Gastrocnemius medialis (tissue), 4 donors: ENCODE data around the gene GSTK1. TPM values are rescaled to one million over a fixed set of nuclear protein-coding genes. Genes with fewer than 3 reads are reported as not detected.

Source experiments
- ATAC-seq, 2 donors: fragments of 150-250 bp; one replicate each; pipeline ENCODE4 v1.9.1; 2016
- DNase-seq, 2 donors: peaks; one replicate each; pipeline ENCODE4 v3.0.0-alpha.2; 2019
- H3K27ac ChIP-seq, 4 donors: fragments of 200-600 bp; sonication (generic); 1 replicate in 1 of 4; 2 replicates in 3 of 4; pipeline ENCODE4 v1.5.1; 2016 to 2018; ENCODE audit warnings: mild to moderate bottlenecking in 2 of 4, moderate library complexity in 1 of 4
- H3K27me3 ChIP-seq, 3 donors: fragments of 200-600 bp; sonication (generic) in 2 of 3; 1 replicate in 1 of 3; 2 replicates in 2 of 3; pipeline versions ENCODE4 v1.5.1 to v1.6.0; 2016 to 2019; ENCODE audit warnings: mild to moderate bottlenecking in 1 of 3, moderate library complexity in 1 of 3
- H3K36me3 ChIP-seq, 2 donors: fragments of 200-600 bp; sonication (generic) in 1 of 2; one replicate each; pipeline ENCODE4 v1.5.1; 2017 to 2018
- H3K4me1 ChIP-seq, 2 donors: fragments of 200-600 bp; sonication (generic) in 1 of 2; one replicate each; pipeline ENCODE4 v1.5.1; 2016 to 2017; ENCODE audit warnings: mild to moderate bottlenecking in 2 of 2
- H3K4me3 ChIP-seq, 4 donors: fragments of 200-600 bp; sonication (generic) in 3 of 4; 1 replicate in 1 of 4; 2 replicates in 3 of 4; pipeline ENCODE4 v1.5.1; 2016 to 2019; ENCODE audit warnings: mild to moderate bottlenecking in 2 of 4
- H3K9me3 ChIP-seq, 3 donors: fragments of 200-600 bp; sonication (generic) in 2 of 3; 1 replicate in 1 of 3; 2 replicates in 2 of 3; pipeline ENCODE4 v1.5.1; 2016 to 2019
- POLR2A ChIP-seq, 2 donors: fragments of 450-650 bp; IDR thresholded peaks; one replicate each; pipeline ENCODE4 v1.6.1; 2017; ENCODE audit warnings: antibody characterized with exemption in 2 of 2, mild to moderate bottlenecking in 2 of 2, moderate library complexity in 2 of 2
- in situ Hi-C, 4 donors: fragments of 200-750 bp; cut with MboI; loops; one replicate each; pipeline versions ENCODE4 v1.15.0 to v1.8.0; 2017; ENCODE audit warnings: low sequenced_read_pairs in 4 of 4
- intact Hi-C: fragments of 100-400 bp; cut with DNase I; formaldehyde crosslinking; loops from one replicate; pipeline ENCODE4 v1.15.1; 2023; ENCODE audit warnings: low total_unique reads
- total RNA-seq, 4 donors: library from RNA; depleted of rRNA; stranded (reverse); fragments of >200 nt; gene quantifications; one replicate each; pipeline versions ENCODE4 v1.1.0 to v1.2.3, GENCODE V29; 2016
- TF ChIP-seq, protein P1 (sequence below), 5 experiments: fragments of 450-650 bp in 3 of 5; fragments of 200-600 bp in 2 of 5; sonication (generic) in 2 of 5; IDR thresholded peaks in 4 of 5; conservative IDR thresholded peaks in 1 of 5; 1 replicate in 4 of 5; 2 replicates in 1 of 5; pipeline ENCODE4 v1.5.1; 2016 to 2019; ENCODE audit warnings: antibody characterized with exemption in 5 of 5, mild to moderate bottlenecking in 3 of 5, moderate library complexity in 3 of 5

The GSTK1 gene
- total RNA-seq, 4 donors from 2014 or later, result 59.5 to 114 (median 85.0) TPM

GRCh38 chr7:143230602-143231457, 32.4 kb upstream of the GSTK1 start:
- DNase-seq (no peak), ATAC-seq (no peak)
- no peaks in the 10 kb centered on the region for H3K36me3 ChIP-seq
- no peaks in the 10 kb centered on the region for H3K27me3 ChIP-seq
- H3K27ac ChIP-seq, result no peak overlapping the region
- H3K4me3 ChIP-seq, result no peak overlapping the region
- no peaks in the 10 kb centered on the region for H3K9me3 ChIP-seq
- no peak for TF ChIP-seq POLR2A (IDR thresholded peaks at IDR 0.05)
- TF ChIP-seq, protein P1, sequence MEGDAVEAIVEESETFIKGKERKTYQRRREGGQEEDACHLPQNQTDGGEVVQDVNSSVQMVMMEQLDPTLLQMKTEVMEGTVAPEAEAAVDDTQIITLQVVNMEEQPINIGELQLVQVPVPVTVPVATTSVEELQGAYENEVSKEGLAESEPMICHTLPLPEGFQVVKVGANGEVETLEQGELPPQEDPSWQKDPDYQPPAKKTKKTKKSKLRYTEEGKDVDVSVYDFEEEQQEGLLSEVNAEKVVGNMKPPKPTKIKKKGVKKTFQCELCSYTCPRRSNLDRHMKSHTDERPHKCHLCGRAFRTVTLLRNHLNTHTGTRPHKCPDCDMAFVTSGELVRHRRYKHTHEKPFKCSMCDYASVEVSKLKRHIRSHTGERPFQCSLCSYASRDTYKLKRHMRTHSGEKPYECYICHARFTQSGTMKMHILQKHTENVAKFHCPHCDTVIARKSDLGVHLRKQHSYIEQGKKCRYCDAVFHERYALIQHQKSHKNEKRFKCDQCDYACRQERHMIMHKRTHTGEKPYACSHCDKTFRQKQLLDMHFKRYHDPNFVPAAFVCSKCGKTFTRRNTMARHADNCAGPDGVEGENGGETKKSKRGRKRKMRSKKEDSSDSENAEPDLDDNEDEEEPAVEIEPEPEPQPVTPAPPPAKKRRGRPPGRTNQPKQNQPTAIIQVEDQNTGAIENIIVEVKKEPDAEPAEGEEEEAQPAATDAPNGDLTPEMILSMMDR (IDR thresholded peaks at IDR 0.05 in 4 of 5, conservative IDR thresholded peaks at IDR 0.05 in 1 of 5), result no peak
- intact Hi-C loops (no loop called here), in situ Hi-C loops (no loop called here)
- H3K4me1 ChIP-seq, result no peaks in the 10 kb centered on the region

DNA sequence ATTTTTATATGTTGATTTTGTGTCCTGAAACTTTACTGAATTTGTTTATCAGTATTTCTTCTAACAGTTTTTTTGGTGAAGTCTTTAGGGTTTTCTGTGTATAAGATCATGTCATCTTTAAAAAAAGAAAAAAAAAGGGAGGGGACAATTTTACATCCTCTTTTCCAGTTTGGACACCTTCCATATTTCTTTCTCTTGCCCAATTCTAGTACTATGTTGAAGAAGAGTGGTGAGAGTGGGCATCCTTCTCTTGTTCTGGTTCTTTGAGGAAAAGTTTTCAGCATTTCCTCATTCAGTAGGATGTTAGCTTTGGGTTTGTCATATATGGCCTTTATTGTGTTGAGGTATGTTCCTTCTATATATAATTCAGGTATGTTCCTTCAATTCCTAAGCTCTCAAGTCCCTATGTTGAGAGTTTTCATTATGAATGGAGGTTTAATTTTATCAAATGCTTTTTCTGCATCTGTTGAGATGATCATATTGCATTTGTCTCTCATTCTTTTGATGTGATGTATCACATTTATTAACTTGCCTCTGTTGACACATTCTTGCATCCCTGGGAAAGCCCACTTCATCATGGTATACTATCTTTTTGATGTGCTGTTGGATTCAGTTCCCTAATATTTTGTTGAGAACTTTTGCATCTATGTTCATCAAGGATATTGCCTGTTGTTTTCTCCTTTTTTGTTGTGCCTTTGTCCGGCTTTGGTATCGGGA, 29.3 kb upstream of the GSTK1 start:
- DNase-seq, result no peak
- no peaks in the 10 kb centered on the region for H3K36me3 ChIP-seq
- no peaks in the 10 kb centered on the region for H3K4me1 ChIP-seq
- ATAC-seq, result no peak
- no peaks in the 10 kb centered on the region for H3K9me3 ChIP-seq
- TF ChIP-seq, protein P1 (IDR thresholded peaks at IDR 0.05 in 4 of 5, conservative IDR thresholded peaks at IDR 0.05 in 1 of 5), result no peak
- no peak for TF ChIP-seq POLR2A (IDR thresholded peaks at IDR 0.05)
- intact Hi-C loops (no loop called here), in situ Hi-C loops (no loop called here)
- no peak overlapping the region for H3K4me3 ChIP-seq
- H3K27ac ChIP-seq, result no peak overlapping the region
- no peaks in the 10 kb centered on the region for H3K27me3 ChIP-seq

DNA sequence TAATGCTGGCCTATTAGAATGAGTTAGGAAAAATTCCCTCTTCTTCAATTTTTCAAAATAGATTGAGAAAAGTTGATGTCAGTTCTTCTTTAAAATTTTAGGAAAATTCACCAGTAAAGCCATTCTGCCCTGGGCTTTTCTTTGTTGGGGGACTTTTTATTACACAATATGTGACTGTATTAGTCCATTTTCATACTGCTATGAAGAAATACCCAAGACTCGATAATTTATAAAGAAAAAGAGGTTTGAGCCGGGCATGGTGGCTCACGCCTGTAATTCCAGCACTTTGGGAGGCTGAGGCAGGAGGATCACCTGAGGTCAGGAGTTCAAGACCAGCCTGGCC, 28.7 kb upstream of the GSTK1 start:
- no peaks in the 10 kb centered on the region for H3K4me1 ChIP-seq
- H3K27me3 ChIP-seq, result no peaks in the 10 kb centered on the region
- H3K27ac ChIP-seq, result no peak overlapping the region
- ATAC-seq (no peak), DNase-seq (no peak)
- no peaks in the 10 kb centered on the region for H3K36me3 ChIP-seq
- intact Hi-C loops, result no loop called here
- in situ Hi-C loops, result no loop called here
- no peak overlapping the region for H3K4me3 ChIP-seq
- TF ChIP-seq, protein P1 (IDR thresholded peaks at IDR 0.05 in 4 of 5, conservative IDR thresholded peaks at IDR 0.05 in 1 of 5), result no peak
- no peak for TF ChIP-seq POLR2A (IDR thresholded peaks at IDR 0.05)
- no peaks in the 10 kb centered on the region for H3K9me3 ChIP-seq

GRCh38 chr7:143235561-143235960, 27.7 kb upstream of the GSTK1 start:
- Histone ChIP-seq H3K9me3 (no peaks in the 10 kb centered on the region), H3K27ac (no peak overlapping the region), H3K4me1 (no peaks in the 10 kb centered on the region), H3K4me3 (no peak overlapping the region), H3K27me3 (no peaks in the 10 kb centered on the region), H3K36me3 (no peaks in the 10 kb centered on the region)
- TF ChIP-seq, protein P1 (IDR thresholded peaks at IDR 0.05 in 4 of 5, conservative IDR thresholded peaks at IDR 0.05 in 1 of 5), result no peak
- no peak for TF ChIP-seq POLR2A (IDR thresholded peaks at IDR 0.05)
- intact Hi-C loops, result no loop called here
- ATAC-seq (no peak), DNase-seq (no peak)
- in situ Hi-C loops, result no loop called here
